ENCODE measurements around the gene ARL6IP6.

Gene ARL6IP6

DNA sequence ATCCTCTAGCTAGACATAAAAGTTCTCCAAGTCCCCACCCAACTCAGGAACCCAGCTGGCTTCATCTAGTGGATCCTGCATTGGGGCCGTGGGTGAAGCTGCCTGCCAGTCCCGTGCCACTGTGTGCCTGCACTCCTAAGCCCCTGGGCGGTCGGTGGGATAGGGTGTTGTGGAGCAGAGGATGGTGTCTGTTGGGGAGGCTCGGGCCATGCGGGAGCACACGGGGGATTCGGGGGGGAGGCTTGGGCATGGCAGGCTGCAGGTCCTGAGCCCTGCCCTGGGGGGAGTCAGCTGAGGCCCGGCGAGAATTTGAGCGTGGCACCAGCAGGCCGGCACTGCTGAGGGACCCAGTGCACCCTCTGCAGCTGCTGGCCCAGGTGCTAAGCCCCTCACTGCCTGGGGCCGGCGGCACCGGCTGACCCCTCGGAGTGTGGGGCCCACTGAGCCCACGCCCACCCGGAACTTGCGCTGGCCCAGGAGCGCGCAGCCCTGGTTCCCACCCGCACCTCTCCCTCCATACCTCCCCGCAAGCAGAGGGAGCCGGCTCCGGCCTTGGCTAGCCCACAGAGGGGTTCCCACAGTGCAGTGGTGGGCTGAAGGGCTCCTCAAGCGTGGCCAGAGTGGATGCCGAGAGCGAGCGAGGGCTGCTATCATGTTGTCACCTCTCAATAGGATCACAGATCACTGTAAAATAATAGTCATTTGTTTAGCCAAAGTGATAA is 86.4 kb downstream of the ARL6IP6 start:
- no peak for DNase-seq

DNA sequence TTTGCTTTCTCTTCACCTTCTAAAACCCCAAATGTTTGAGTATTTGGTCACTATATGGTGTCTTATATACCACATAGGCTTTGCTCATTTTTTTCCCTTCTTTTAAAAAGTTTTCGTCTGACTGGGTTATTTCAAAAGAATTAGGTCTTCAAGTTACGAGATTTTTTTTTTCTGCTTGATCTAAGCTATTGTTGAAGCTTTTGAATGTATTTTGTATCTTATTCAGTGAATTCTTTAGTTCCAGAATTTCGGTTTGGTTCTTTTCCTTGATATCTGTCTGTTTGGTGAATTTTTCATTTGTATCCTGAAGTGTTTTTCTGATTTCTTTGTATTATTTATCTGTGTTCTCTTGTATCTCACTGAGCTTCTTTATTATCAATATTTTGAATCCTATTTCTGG is 93.5 kb downstream of the ARL6IP6 start:
- DNase-seq = no peak

Data from anterior cingulate cortex (tissue), 58 donors.